ENCODE results near the gene ABCC4.
"Not testable (repeated sequence)": the region's sequence is repeated elsewhere in the genome, so short reads cannot be mapped to it uniquely, and the experiment has no call there.

ABCC4 gene

GRCh38 chr13:95224064-95224463, 77.2 kb downstream of the ABCC4 start:
- no peak for DNase-seq

GRCh38 chr13:95222733-95223018, 78.6 kb downstream of the ABCC4 start:
- no peak for DNase-seq

GRCh38 chr13:95221971-95222732, 79.1 kb downstream of the ABCC4 start:
- DNase-seq = no peak

GRCh38 chr13:95220611-95221010, 80.6 kb downstream of the ABCC4 start:
- no peak for DNase-seq

GRCh38 chr13:95217920-95218830, 83.1 kb downstream of the ABCC4 start:
- DNase-seq = no peak

GRCh38 chr13:95216182-95216581, 85.1 kb downstream of the ABCC4 start:
- no peak for DNase-seq

- DNase-seq = no peak
Observed at GRCh38 chr13:95212983-95213850, 88.0 kb downstream of the ABCC4 start.

- DNase-seq = no peak
Observed at GRCh38 chr13:95209109-95209508, 92.1 kb downstream of the ABCC4 start.

- no peak for DNase-seq
Observed at GRCh38 chr13:95207769-95208366, 93.4 kb downstream of the ABCC4 start.

GRCh38 chr13:95206116-95206515, 95.1 kb downstream of the ABCC4 start:
- DNase-seq = no peak

GRCh38 chr13:95204231-95204765, 97.0 kb downstream of the ABCC4 start:
- no peak for DNase-seq

GRCh38 chr13:95201814-95202651, 99.2 kb downstream of the ABCC4 start:
- no peak for DNase-seq

GRCh38 chr13:95200386-95200957, 100.8 kb downstream of the ABCC4 start:
- not testable (repeated sequence) for DNase-seq

- DNase-seq = no peak
Observed at GRCh38 chr13:95199896-95200295, 101.4 kb downstream of the ABCC4 start.

- DNase-seq = not testable (repeated sequence)
Observed at GRCh38 chr13:95198606-95199005, 102.6 kb downstream of the ABCC4 start.

GRCh38 chr13:95197548-95197947, 103.7 kb downstream of the ABCC4 start:
- DNase-seq = no peak

GRCh38 chr13:95195146-95195545, 106.1 kb downstream of the ABCC4 start:
- no peak for DNase-seq

- DNase-seq = no peak
Observed at GRCh38 chr13:95193509-95194230, 107.6 kb downstream of the ABCC4 start.

- DNase-seq = no peak
Observed at GRCh38 chr13:95192998-95193397, 108.3 kb downstream of the ABCC4 start.

GRCh38 chr13:95192564-95192945, 108.7 kb downstream of the ABCC4 start:
- DNase-seq = not testable (repeated sequence)
